Measurements from ENCODE around the gene BACE2. TPM values are rescaled to one million over a fixed set of nuclear protein-coding genes. Genes with fewer than 3 reads are reported as not detected.
"Not testable (repeated sequence)": the region's sequence is repeated elsewhere in the genome, so short reads cannot be mapped to it uniquely, and the experiment has no call there.

The BACE2 gene
- total and polyA plus RNA-seq, 11 donors: 3.8 to 30.3 (median 15.6) TPM

- WGBS, 4 donors: 67 to 82% (median 77%) methylated on average over 1 of the region's 1 CpG
- Histone ChIP-seq H3K4me1 (no peaks in the 10 kb centered on the region), H3K36me3 (no peaks in the 10 kb centered on the region), H3K4me3 (no peak overlapping the region), H3K27ac (no peak overlapping the region), H3K27me3 (peaks cover 0 to 12% (median 0%) of the 10 kb centered on the region in 9 donors), H3K9me3 (peaks cover 0 to 21% (median 0%) of the 10 kb centered on the region in 12 donors)
- no peak for DNase-seq
- intact Hi-C loops (cut with DNase I): no loop called here
- no peak for TF ChIP-seq CTCF (IDR thresholded peaks at IDR 0.05)
- no peak for TF ChIP-seq POLR2A (IDR thresholded peaks at IDR 0.05)
- ATAC-seq: no peak
These were observed 135.0 kb downstream of the BACE2 start for GRCh38 chr21:41302976-41303375.

GRCh38 chr21:41304068-41304720, 136.2 kb downstream of the BACE2 start:
- H3K4me1 ChIP-seq: no peaks in the 10 kb centered on the region
- no peak for TF ChIP-seq POLR2A (IDR thresholded peaks at IDR 0.05)
- TF ChIP-seq CTCF (IDR thresholded peaks at IDR 0.05): no peak
- 93 to 97% (median 94%) methylated on average over 24 to 40 of the region's 40 CpGs for WGBS, 4 donors
- peaks cover 0 to 14% (median 0%) of the 10 kb centered on the region in 12 donors for H3K9me3 ChIP-seq
- DNase-seq (no peak), ATAC-seq (peak in 1 of 4 donors; percentile 38)
- H3K27ac ChIP-seq: no peak overlapping the region
- no peak overlapping the region for H3K4me3 ChIP-seq
- H3K36me3 ChIP-seq: no peaks in the 10 kb centered on the region
- H3K27me3 ChIP-seq: peaks cover 0 to 13% (median 0%) of the 10 kb centered on the region in 9 donors
- intact Hi-C loops (cut with DNase I): no loop called here

- ATAC-seq (no peak), DNase-seq (no peak)
- Histone ChIP-seq H3K4me1 (no peaks in the 10 kb centered on the region), H3K4me3 (no peak overlapping the region), H3K27ac (no peak overlapping the region), H3K9me3 (peaks cover 0 to 5% (median 0%) of the 10 kb centered on the region in 12 donors), H3K36me3 (no peaks in the 10 kb centered on the region), H3K27me3 (peaks cover 0 to 24% (median 0%) of the 10 kb centered on the region in 9 donors)
- intact Hi-C loops (cut with DNase I): no loop called here
- no peak for TF ChIP-seq CTCF (IDR thresholded peaks at IDR 0.05)
- no peak for TF ChIP-seq POLR2A (IDR thresholded peaks at IDR 0.05)
These were observed 139.3 kb downstream of the BACE2 start for GRCh38 chr21:41307219-41307618.

GRCh38 chr21:41313285-41314164, 145.6 kb downstream of the BACE2 start:
- H3K4me3 ChIP-seq; ATAC-seq; H3K27ac ChIP-seq; intact Hi-C loops (cut with DNase I); H3K9me3 ChIP-seq; H3K36me3 ChIP-seq; DNase-seq: not testable (repeated sequence)
- 94 to 97% (median 96%) methylated on average over 5 to 6 of the region's 8 CpGs for WGBS, 4 donors
- Histone ChIP-seq H3K27me3 (peaks cover 5 to 48% (median 32%) of the 10 kb centered on the region in 9 donors), H3K4me1 (peaks cover 0 to 15% (median 5%) of the 10 kb centered on the region in 12 donors)
